CD14-positive monocyte (primary cell): ENCODE measurements around the gene PLCB2. TPM values are rescaled to one million over a fixed set of nuclear protein-coding genes. Genes with fewer than 3 reads are reported as not detected.

ENCODE experiments used
- DNase-seq, 3 donors: peaks; one replicate each; pipeline ENCODE4 v3.0.0-alpha.2; 2011 to 2022
- H2AFZ ChIP-seq: 2 replicates; pipeline ENCODE4 v1.6.0; 2012; ENCODE audit warnings: mild to moderate bottlenecking, low read depth, low read length, inconsistent platforms; ENCODE audit not compliant: insufficient read depth, poor library complexity, severe bottlenecking
- H3K27ac ChIP-seq, 2 donors: 1 replicate in 1 of 2; 2 replicates in 1 of 2; pipeline ENCODE4 v1.5.1; 2012 to 2013; ENCODE audit warnings: low read length in 2 of 2, control low read depth in 1 of 2, inconsistent platforms in 1 of 2, low read depth in 1 of 2, mild to moderate bottlenecking in 1 of 2
- H3K27me3 ChIP-seq, 2 donors: one replicate each; pipeline versions ENCODE4 v1.6.0 to v1.6.1; 2011 to 2013; ENCODE audit warnings: low read length in 2 of 2; ENCODE audit not compliant: control insufficient read depth in 2 of 2, insufficient read depth in 2 of 2
- H3K36me3 ChIP-seq, 2 donors: replicated peaks in 1 of 2; 1 replicate in 1 of 2; 2 replicates in 1 of 2; pipeline versions ENCODE4 v1.5.1 to v1.6.1; 2012 to 2013; ENCODE audit warnings: low read length in 2 of 2, control low read depth in 1 of 2, inconsistent platforms in 1 of 2, mild to moderate bottlenecking in 1 of 2; ENCODE audit not compliant: insufficient read depth in 2 of 2, control insufficient read depth in 1 of 2
- H3K4me1 ChIP-seq, 2 donors: 1 replicate in 1 of 2; 2 replicates in 1 of 2; pipeline versions ENCODE4 v1.5.1 to v1.6.1; 2012 to 2013; ENCODE audit warnings: low read length in 2 of 2, control low read depth in 1 of 2, inconsistent platforms in 1 of 2, mild to moderate bottlenecking in 1 of 2, moderate library complexity in 1 of 2; ENCODE audit not compliant: insufficient read depth in 2 of 2, control insufficient read depth in 1 of 2
- H3K4me2 ChIP-seq: replicated peaks from 2 replicates; pipeline ENCODE3; 2012; ENCODE audit warnings: low read length, moderate library complexity, mild to moderate bottlenecking; ENCODE audit not compliant: poor library complexity, severe bottlenecking; ENCODE audit errors: extremely low read depth
- H3K4me3 ChIP-seq, 3 experiments: fragments of 200-600 bp in 1 of 3; sonication (generic) in 1 of 3; replicated peaks in 1 of 3; 1 replicate in 2 of 3; 2 replicates in 1 of 3; pipeline ENCODE4 v1.5.1; 2011 to 2013; ENCODE audit warnings: low read length in 3 of 3, mild to moderate bottlenecking in 3 of 3, control low read depth in 2 of 3, low read depth in 2 of 3, inconsistent platforms in 1 of 3, moderate library complexity in 1 of 3
- H3K79me2 ChIP-seq: 2 replicates; pipeline ENCODE4 v1.6.0; 2012; ENCODE audit warnings: mild to moderate bottlenecking, control low read depth, inconsistent platforms, low read length, moderate library complexity; ENCODE audit not compliant: insufficient read depth
- H3K9ac ChIP-seq: 2 replicates; pipeline ENCODE4 v1.6.0; 2017; ENCODE audit warnings: low read length, mild to moderate bottlenecking; ENCODE audit not compliant: insufficient read depth, poor library complexity, severe bottlenecking
- H3K9me3 ChIP-seq, 2 donors: replicated peaks in 1 of 2; 1 replicate in 1 of 2; 2 replicates in 1 of 2; pipeline versions ENCODE4 v1.5.1 to v1.6.1; 2012 to 2013; ENCODE audit warnings: low read length in 2 of 2, control low read depth in 1 of 2; ENCODE audit not compliant: control insufficient read depth in 1 of 2, insufficient read depth in 1 of 2
- H4K20me1 ChIP-seq: 2 replicates; pipeline ENCODE4 v1.6.0; 2012; ENCODE audit warnings: mild to moderate bottlenecking, low read length, control low read depth, moderate library complexity; ENCODE audit not compliant: insufficient read depth
- H3K27ac Mint-ChIP-seq, 7 donors: one replicate each; pipeline ENCODE4 v1.8.0; 2020; ENCODE audit warnings: mild to moderate bottlenecking in 7 of 7, mixed read lengths in 7 of 7, moderate library complexity in 6 of 7, inconsistent platforms in 2 of 7
- H3K27me3 Mint-ChIP-seq, 3 donors: one replicate each; pipeline ENCODE4 v1.8.0; 2021 to 2022; ENCODE audit warnings: low read depth in 3 of 3, mild to moderate bottlenecking in 3 of 3, mixed read lengths in 3 of 3, moderate library complexity in 3 of 3, inconsistent platforms in 1 of 3
- H3K36me3 Mint-ChIP-seq, 2 donors: one replicate each; pipeline ENCODE4 v1.8.0; 2020; ENCODE audit warnings: mixed read lengths in 2 of 2, inconsistent platforms in 1 of 2, mild to moderate bottlenecking in 1 of 2
- H3K4me1 Mint-ChIP-seq: one replicate; pipeline ENCODE4 v1.8.0; 2020; ENCODE audit warnings: mild to moderate bottlenecking, mixed read lengths
- H3K4me3 Mint-ChIP-seq, 2 donors: one replicate each; pipeline ENCODE4 v1.8.0; 2020; ENCODE audit warnings: mild to moderate bottlenecking in 2 of 2, mixed read lengths in 2 of 2, moderate library complexity in 1 of 2
- H3K9me3 Mint-ChIP-seq, 7 donors: one replicate each; pipeline ENCODE4 v1.8.0; 2020 to 2022; ENCODE audit warnings: mixed read lengths in 7 of 7, mild to moderate bottlenecking in 6 of 7, moderate library complexity in 6 of 7, inconsistent platforms in 2 of 7
- WGBS: methylation state at CpG from one replicate; pipeline ENCODE4 v1.1.5; 2013; ENCODE audit warnings: missing lambda C conversion rate; ENCODE audit not compliant: insufficient coverage; 5-methylcytosine and 5-hydroxymethylcytosine counted together
- intact Hi-C, 2 donors: fragments of 100-400 bp; cut with micrococcal nuclease; formaldehyde crosslinking; loops; one replicate each; pipeline versions ENCODE4 v1.15.0 to v1.15.1; 2023
- polyA plus RNA-seq, 3 donors: library from polyadenylated mRNA; depleted of rRNA in 1 of 3; unstranded in 2 of 3; stranded (reverse) in 1 of 3; fragments of 300-500 nt in 2 of 3; fragments of >200 nt in 1 of 3; fragmentation: Illumina TruSeq in 2 of 3; gene quantifications; 1 replicate in 2 of 3; 2 replicates in 1 of 3; pipeline ENCODE4 v1.2.3, GENCODE V29; 2012 to 2021
- TF ChIP-seq, protein P1 (sequence below): fragments of 200-600 bp; IDR thresholded peaks from one replicate; pipeline ENCODE4 v1.8.0; 2022; ENCODE audit warnings: antibody characterized with exemption, mild to moderate bottlenecking

Gene PLCB2
- polyA plus RNA-seq, 3 donors = 56.5 to 1,191 (median 74.5) TPM

DNA sequence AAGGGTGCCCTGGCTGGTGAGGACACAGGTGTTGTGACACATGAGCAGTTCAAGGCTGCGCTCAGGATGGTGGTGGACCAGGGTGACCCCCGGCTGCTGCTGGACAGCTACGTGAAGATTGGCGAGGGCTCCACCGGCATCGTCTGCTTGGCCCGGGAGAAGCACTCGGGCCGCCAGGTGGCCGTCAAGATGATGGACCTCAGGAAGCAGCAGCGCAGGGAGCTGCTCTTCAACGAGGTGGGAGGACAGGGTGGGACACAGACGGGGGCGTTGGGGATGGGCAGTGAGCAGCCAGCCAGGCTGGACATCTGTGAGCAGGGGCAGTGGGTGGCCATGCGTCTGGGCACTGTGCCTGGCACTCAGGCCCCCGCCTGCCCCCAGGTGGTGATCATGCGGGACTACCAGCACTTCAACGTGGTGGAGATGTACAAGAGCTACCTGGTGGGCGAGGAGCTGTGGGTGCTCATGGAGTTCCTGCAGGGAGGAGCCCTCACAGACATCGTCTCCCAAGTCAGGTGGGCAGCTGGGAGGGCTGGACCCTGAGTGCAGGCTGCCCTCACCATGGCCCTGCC, 35.2 kb downstream of the PLCB2 start:
- no peak overlapping the region for H2AFZ ChIP-seq
- intact Hi-C loops = loop anchor here (5.0 to 10.0 kb wide), 3 partner anchors 225 to 488 kb away; partner anchors contain the start of gene FSIP1 (in 1 of the 2)
- Mint-ChIP-seq H3K4me1 (peaks cover 24% of the 10 kb centered on the region), H3K36me3 (no peaks in the 10 kb centered on the region), H3K9me3 (no peaks in the 10 kb centered on the region), H3K27ac (no peak overlapping the region), H3K4me3 (no peak overlapping the region), H3K27me3 (peaks cover 2 to 14% (median 7%) of the 10 kb centered on the region in 3 donors)
- H3K4me3 ChIP-seq = no peak overlapping the region
- TF ChIP-seq, protein P1, sequence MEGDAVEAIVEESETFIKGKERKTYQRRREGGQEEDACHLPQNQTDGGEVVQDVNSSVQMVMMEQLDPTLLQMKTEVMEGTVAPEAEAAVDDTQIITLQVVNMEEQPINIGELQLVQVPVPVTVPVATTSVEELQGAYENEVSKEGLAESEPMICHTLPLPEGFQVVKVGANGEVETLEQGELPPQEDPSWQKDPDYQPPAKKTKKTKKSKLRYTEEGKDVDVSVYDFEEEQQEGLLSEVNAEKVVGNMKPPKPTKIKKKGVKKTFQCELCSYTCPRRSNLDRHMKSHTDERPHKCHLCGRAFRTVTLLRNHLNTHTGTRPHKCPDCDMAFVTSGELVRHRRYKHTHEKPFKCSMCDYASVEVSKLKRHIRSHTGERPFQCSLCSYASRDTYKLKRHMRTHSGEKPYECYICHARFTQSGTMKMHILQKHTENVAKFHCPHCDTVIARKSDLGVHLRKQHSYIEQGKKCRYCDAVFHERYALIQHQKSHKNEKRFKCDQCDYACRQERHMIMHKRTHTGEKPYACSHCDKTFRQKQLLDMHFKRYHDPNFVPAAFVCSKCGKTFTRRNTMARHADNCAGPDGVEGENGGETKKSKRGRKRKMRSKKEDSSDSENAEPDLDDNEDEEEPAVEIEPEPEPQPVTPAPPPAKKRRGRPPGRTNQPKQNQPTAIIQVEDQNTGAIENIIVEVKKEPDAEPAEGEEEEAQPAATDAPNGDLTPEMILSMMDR = peak; percentile 13
- no peaks in the 10 kb centered on the region for H3K36me3 ChIP-seq
- H3K79me2 ChIP-seq = no peaks in the 10 kb centered on the region
- no peak overlapping the region for H3K4me2 ChIP-seq
- no peak overlapping the region for H3K27ac ChIP-seq
- no peaks in the 10 kb centered on the region for H3K9me3 ChIP-seq
- no peaks in the 10 kb centered on the region for H3K27me3 ChIP-seq
- peaks cover 28 to 29% of the 10 kb centered on the region in 2 donors for H3K4me1 ChIP-seq
- DNase-seq = no peak
- H4K20me1 ChIP-seq = no peaks in the 10 kb centered on the region
- 81% methylated on average over 16 of the region's 20 CpGs for WGBS
- no peak overlapping the region for H3K9ac ChIP-seq

DNA sequence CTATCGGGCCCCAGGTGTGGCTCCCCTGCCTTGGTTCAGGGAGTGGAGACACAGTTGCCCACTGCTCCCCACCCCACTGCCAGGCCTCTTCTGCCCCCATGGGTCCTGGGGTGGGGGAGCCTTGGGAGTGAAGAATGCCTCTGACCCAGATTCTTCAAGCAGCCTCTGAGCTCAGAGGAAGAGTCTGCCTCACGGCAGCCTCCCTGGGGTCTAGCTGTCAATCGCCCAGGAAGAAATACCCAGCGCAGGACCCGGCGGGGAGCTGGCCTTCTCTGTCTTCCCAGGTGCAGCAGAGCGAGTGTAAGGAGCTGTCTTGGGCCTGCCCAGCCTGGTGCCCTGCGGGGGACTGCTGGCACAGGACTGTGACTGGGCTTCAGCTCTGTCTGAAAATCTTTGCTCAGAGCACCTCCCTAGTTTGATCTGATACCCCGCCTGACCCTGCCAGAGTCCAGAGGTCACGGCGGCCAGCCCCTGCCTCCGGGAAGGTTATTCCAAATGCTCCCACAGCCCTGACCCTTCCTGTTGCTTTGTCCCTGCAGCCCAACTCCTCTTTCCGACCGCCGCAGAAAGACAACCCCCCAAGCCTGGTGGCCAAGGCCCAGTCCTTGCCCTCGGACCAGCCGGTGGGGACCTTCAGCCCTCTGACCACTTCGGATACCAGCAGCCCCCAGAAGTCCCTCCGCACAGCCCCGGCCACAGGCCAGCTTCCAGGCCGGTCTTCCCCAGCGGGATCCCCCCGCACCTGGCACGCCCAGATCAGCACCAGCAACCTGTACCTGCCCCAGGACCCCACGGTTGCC, 35.9 kb downstream of the PLCB2 start:
- no peak overlapping the region for H2AFZ ChIP-seq
- H3K4me3 Mint-ChIP-seq = no peak overlapping the region
- H3K27me3 ChIP-seq = no peaks in the 10 kb centered on the region
- H3K36me3 ChIP-seq = no peaks in the 10 kb centered on the region
- H3K27me3 Mint-ChIP-seq = peaks cover 2 to 11% (median 9%) of the 10 kb centered on the region in 3 donors
- no peaks in the 10 kb centered on the region for H3K9me3 Mint-ChIP-seq
- H3K79me2 ChIP-seq = no peaks in the 10 kb centered on the region
- peaks cover 21% of the 10 kb centered on the region for H3K4me1 Mint-ChIP-seq
- intact Hi-C loops = loop anchor here (5.0 to 10.0 kb wide), 3 partner anchors 225 to 487 kb away; partner anchors contain the start of gene FSIP1 (in 1 of the 2)
- H4K20me1 ChIP-seq = no peaks in the 10 kb centered on the region
- no peak overlapping the region for H3K4me2 ChIP-seq
- no peak overlapping the region for H3K9ac ChIP-seq
- no peak overlapping the region for H3K4me3 ChIP-seq
- H3K9me3 ChIP-seq = no peaks in the 10 kb centered on the region
- no peak for DNase-seq
- H3K27ac ChIP-seq = no peak overlapping the region
- H3K36me3 Mint-ChIP-seq = no peaks in the 10 kb centered on the region
- no peak overlapping the region for H3K27ac Mint-ChIP-seq
- 96% methylated on average over 24 of the region's 25 CpGs for WGBS
- peaks cover 21 to 23% of the 10 kb centered on the region in 2 donors for H3K4me1 ChIP-seq
- TF ChIP-seq, protein P1 = no peak
